HG03575 (cell line): ENCODE results near the gene GPR39.

Experiments used
- ATAC-seq: cut with Tn5 transposase; IDR thresholded peaks from one replicate; pipeline ENCODE4 v1.9.1; 2021; ENCODE audit not compliant: unreplicated experiment, insufficient number of reproducible peaks, low FRiP score; ENCODE audit errors: extremely low read depth

The GPR39 gene

DNA sequence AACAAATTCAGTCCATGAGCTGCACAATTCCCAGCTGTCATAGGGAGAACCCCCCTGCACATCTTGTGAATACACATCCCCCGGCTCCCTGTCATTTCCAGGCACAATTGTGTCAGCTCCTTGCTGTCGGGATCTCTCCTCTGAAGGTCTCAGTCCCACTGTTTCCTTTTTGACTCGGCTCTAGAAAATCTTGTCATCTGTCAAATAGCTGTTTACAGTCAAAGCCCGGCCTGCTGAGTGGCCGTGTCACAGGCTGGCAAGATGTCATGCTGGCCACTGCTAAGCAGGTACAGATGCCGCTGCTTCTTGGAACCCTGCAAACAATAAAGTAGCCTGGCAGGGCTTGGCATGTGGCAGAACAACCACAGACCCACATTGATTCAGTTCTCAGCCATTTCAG is 191.7 kb downstream of the GPR39 start:
- no peak for ATAC-seq

DNA sequence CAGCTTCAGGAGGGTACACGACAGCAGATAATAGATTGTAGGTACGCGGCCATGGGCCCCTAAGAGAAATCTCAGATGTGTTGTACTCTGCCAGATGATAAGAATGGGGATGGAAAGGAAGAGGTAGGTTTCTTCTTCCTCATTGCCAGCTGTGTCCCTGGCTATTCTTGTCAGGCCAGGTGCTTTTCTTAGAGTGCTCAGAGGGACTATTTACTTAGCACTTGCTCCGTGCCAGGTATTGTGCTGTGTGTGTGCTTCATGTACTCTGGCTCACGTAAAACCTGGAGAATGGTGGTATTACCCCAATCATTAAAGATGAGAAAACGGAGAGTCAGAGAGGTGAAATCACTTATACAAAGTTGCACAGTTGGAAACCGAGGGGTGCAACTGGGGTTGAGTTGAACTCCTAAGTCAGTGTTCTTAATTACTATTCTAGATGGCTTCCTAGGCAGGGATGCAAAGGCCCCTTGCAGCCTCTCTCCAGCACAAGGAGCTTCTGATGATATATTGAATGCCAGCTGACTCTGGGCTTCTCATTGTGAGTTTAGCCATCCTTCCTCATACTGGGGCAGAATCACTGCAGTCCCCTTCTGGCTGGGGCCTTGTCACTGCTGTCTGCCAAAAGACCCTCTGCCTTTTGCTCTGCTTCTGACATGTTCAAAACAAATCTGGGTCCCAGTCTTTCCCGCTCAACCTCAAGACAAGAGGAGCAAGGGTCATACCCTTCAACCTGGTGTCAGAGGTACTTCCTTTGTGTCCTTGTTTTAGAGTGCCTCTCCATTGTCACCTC is 192.7 kb downstream of the GPR39 start:
- no peak for ATAC-seq

DNA sequence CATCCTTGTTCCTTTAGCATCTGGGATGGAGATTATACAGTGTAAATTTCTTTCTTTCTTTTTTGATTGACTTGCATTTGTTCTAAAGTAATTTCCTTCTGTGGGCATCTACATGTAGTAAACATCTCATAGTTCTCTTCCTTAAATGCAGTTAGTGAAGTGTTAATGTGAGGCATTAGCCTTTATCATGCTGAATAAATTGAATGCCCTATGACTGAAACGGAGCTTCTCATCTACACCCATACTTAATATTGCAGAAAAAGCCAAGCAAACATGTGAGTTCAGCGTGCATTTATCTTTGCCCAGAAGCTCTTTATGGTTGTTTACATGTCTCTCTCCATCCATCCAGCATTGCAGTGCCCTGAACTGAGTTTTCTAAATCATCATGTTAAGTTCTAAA is 195.1 kb downstream of the GPR39 start:
- ATAC-seq = no peak

DNA sequence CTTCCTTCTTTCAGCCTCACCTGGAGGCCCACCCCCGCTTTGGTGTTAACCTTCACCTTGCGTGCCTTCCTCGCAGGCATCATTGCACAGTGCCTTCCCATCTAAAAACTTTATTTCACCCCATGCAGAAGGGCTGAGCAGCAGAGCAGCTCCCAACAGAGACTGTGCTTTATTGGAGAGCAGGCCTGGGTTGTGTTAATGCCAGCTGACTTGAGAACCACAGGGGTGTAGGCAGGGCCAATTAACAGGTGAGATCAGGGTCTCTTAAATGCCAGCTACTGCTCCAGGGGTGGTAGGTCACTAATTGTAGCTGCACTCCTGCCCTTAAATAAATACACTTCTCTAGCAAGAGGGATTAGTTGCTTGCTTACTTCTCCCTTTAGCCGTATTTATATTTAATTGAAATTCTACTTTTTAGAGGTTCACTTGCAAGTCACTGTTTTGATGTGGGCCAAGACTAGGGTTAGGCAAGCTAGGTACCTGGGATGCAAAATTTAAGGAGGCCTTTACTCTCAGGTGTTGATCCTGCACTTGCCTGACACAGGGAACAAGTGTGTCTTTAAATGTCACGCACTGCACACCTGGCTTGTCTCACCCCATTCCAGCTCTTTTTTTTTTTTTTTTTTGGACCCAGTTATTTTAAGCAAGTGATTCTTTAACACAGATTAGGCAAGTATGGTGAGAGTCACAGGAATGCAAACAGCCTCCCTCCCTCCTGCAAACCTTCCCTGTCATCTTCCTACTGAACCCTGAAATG is 198.9 kb downstream of the GPR39 start:
- no peak for ATAC-seq

DNA sequence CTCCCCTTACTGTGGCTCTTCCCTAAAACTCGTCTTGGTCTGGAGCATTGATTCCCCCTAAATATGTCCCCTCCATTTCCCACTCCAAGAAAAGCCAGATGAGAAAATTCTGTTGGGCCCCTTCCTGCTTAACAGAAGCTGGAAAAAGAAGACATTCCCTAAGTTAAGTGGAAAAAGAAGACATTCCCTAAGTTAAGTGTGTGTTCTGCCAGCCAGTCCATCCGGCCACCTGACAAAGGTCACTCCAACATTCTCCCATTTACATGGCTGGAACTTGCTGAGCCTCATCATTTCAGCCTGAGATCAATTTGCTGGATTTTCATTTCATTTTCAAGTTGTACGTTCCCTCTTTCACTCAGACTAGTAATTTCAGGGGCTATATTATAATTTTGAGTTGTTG is 201.4 kb downstream of the GPR39 start:
- ATAC-seq = no peak

DNA sequence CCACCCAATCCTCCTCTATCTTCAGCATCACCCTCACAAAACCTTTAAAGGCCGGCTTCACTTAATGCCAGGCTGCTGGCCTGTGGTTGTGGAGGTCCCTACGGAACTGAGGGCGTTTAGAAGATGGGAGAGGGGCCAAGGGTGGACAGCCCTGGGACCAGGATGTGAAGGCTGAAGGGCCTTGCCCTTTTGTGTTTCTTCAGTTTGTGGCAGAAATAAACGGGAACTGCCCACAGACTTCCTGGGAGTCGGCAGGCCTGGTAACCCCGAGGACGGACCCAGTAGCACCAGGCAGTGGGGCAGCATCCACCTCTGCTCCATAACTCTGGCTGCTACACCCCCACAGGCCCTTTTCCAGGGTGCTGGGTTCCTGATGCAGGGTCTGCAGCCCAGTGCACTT is 202.1 kb downstream of the GPR39 start:
- no peak for ATAC-seq

DNA sequence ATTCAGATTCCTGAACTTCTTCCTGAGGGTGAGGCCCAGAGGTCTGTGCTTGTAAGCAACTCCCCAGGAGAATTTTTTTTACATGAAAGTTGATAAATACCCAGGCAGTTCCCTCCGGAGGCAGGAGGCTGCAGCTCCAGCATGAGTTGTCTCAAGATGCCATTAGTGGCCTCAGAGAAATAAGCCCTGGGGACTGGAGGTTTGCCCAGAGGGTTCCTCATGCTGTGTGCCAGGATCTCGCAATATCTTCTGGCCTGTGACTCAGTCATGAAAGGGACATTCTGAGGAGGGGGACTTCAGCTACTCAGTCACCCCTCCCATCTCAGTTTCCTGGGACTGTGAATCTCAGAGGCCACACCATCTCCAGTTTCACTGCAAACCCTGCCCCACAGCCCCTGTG is 203.5 kb downstream of the GPR39 start:
- ATAC-seq = no peak

DNA sequence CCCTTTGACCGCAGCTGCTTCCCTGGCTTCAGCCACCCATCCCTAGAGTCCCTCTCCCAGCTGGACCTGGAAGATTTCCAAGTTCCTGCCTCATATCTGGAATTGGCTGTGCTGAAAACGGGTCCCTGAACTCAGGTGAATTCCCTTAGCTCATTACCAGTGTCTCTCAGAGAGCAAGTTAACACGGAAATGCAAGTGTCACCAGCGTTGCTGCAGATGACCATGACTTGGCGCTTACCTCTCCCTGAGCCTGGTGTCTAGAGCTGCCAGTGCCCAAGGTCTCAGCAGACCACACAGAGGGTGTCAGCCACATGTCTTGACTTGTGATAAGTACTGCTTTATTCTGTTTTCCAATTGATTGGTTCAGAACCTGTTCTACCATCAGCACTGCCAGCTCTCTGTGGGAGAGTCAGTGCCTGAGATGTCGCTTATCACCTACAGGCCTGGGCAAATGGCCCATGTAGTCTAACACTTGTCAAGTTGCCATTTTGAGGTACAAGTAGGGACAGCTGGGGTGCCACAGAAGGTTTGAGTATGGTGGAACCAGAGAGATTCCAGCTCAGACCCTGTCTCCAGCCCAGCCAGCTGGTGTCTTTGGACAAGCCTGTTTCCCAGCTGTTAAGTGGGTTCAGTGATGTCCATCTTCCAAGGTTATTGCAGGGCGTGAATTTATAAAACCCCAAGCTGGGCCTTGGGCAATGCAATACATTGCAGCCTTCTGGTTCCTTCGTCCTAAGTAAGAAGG is 204.7 kb downstream of the GPR39 start:
- no peak for ATAC-seq

DNA sequence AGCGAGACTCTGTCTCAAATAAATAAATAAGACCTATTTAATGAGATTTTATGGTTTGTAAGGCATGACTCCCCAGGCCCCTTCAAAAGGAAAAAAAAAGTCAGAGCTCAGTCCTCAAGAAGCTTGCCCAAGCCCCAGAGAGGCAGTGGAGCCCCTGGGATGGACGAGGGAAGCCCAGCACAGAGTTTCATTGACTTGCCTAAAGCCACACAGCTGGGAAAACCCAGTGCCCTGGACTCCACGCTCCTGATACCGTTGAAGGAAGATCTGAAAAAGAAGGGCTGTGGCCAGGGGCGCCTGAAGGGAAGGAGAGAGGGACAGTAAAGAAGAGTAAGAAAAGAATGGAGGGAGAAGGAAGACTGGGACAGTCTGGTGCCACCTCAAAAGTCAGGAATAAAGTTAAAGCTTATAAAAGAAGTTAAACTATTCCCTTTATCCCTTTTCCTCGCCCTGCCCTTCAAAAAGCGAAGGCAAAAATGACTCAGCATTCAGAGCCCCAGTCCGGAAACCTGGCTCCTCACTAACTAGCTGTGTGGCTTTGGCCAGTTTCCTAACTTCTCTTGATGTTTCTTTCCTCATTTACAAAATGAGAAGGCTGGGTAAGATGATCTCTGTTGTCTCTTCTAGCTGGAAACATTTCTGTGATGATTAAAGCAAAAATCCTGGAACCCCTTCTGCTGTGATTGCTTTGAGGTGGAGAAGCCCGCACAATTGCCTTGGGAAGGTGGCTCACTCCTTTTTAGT is 206.7 kb downstream of the GPR39 start:
- ATAC-seq = no peak

DNA sequence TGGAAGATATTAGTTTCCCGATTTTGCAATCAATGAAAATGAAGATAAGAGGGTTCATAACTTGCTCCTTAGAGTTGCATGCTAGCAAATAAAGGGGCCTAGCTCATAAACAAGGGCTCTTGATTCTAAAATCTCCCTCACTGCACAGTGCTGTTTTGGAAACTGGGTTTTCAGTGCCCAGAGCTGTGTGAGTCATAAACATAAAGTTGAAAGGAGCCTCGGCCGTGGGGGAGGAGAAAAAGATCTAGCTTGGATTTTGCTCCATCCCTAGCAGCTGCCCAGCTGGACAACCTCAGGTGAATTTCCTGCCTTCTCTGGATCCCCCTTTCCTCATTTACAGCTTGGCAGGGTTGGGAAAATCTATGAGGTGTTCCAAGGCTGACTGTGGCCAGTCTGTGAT is 210.9 kb downstream of the GPR39 start:
- no peak for ATAC-seq

DNA sequence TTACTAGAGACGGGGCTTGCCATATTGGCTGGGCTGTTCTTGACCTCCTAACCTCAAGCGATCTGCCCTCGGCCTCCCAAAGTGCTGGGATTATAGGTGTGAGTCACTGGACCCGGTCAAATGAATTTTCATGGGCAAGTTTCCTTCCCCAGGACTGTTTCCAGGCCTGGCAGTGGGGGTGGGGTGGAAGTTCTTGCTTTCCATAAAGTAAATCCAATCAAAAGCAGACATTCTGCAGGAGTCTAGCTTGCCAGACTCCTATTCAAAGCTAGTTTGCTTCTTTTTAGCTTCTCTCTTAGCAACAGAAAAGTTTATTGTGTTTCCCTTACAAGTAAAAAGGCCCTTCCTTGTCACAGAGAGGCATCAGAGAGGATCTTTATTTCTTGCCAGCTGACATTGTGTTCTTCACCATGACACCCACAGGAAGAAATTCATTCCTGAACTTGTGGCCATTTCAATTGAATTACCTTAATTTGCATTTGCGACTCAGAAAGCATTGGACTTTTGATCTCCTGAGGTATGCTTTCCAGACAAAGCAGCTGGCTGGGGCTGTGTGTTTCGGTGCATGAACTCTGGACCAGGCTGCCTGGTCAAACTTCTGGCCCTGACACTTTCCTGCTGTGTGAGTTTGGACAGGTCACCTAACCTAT is 215.5 kb downstream of the GPR39 start:
- ATAC-seq = no peak

DNA sequence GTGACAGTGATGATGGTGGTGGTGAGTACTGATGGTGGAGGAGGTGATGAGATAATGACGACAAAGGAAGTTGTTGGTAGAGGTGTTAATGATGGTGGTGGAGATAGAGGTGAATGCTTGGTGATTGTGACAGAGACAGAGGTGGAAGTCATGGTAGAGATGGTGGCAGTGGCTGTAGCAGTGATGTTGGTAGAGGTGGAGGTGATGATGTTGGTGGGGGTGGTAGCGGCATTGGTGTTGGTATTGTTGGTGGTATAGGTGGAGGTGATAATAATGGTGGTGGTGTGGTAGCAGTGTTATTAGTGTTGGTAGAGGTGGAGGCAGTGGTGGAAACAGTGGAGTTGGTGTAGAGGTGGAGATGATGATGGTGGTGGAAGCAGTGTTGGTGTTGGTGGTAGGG is 217.0 kb downstream of the GPR39 start:
- ATAC-seq = no peak

DNA sequence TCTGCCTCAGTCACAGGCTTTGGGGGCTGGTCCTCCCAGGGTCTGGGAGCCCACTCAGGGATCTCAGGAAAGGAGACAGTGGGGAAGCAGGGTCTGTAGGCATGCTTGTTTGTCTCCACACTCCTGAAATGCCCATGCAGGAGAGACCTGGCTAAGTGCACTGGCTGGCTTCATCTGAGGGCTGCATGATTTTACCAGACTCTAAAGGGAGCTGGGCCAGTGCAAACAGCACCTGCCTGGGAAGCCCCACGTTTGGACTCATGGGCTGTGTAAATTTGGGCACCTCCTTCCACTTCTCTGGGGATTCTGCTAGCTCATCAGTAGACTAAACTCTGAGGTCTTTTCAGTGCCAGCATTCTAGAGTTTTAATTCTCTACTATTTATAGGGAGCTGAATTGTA is 219.7 kb downstream of the GPR39 start:
- no peak for ATAC-seq

DNA sequence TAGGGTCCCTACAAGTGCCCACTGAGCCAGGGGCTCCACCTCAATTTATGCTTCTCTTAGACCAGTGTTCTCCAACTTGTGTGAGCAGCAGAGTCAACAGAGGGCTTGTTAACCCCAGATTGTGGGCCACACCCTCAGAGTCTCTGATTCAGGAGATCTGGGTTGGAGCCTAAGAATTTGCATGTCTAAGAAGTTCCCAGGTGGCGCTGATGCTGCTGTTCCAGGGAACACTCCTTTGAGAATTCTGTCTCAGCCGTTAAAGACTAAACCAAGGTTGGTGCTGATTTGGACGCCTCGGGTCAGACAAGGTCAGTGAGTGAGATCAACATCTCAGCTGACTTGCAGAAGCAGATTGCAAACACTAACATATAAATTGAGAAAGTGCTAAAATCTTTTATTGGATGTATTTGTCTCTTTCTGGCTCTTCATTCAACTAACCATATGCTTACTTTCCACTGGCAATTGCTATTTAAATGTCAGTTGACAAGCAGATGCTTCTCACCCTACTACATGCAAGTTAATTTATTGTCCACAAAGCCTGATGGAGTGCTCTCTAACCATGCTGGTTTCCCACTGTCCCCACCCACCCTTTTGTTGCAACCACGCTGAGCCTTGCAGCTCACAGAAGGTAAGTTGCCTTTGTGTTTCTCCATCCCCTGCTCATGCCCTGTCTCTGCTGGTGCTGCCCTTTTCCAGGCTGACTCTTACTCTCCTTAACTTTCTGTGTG is 221.9 kb downstream of the GPR39 start:
- no peak for ATAC-seq

DNA sequence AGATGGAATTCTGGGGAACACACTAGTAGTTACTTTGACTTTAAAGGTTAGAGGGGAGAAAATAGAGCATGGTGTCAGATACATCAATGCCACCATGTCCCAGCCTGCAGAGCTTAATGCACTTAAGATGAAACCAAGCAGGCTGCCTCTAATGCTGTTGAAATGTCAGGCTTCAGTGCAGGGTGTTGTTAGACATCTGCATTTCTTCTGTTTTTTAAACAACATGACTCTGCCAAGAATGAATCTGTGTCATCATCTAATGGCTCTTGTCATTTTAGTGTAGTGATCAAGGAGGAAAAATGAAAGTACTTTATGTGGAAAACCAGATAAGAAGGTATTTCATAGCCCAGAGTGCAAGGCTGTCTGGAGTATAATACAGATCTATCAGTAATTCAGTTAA is 223.5 kb downstream of the GPR39 start:
- ATAC-seq = no peak

DNA sequence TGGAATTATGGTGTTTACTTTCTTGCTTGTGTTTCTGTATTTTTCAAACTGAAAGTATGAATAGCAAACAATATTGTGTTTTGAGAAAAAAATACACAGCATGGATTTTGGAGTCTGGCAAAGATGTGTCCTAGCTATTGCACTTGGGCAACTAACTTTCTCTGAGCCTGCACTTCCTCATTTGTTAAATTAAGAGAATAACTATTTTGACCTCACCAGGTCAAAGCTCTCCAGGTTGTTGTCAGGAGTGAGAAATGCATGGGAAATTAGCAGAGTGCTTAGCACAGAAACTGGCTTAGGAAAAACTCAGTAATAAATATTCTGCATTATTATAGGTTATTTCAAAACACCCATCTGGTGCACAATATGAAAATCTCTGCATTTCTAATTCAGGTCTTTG is 225.2 kb downstream of the GPR39 start:
- no peak for ATAC-seq

DNA sequence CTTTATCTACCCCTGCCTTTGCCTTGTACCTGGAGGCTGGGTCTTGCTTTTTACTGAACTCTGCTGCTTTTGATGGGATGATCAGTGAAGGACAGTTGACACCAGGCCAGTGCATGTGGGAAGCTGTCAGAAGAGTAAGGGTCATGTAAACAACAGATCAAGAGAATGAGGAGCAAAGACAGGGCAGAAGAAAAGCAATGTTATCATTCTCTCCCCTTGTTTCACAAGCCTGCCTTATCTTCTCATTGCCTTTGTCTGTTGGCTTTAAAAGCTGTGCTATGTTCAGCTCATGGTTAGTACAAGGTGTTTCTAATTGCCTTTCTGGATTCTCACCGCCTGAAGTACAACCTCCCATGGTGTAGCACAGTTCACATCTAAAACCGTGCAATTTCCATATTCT is 225.8 kb downstream of the GPR39 start:
- ATAC-seq = no peak

DNA sequence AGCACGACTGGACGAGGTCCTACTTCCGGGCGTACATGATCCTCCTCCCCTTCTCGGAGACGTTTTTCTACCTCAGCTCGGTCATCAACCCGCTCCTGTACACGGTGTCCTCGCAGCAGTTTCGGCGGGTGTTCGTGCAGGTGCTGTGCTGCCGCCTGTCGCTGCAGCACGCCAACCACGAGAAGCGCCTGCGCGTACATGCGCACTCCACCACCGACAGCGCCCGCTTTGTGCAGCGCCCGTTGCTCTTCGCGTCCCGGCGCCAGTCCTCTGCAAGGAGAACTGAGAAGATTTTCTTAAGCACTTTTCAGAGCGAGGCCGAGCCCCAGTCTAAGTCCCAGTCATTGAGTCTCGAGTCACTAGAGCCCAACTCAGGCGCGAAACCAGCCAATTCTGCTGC is 228.6 kb downstream of the GPR39 start:
- ATAC-seq = no peak
